Measurements from ENCODE around the gene PHLDB1. TPM values are rescaled to one million over a fixed set of nuclear protein-coding genes. Genes with fewer than 3 reads are reported as not detected.

PHLDB1 gene
- total RNA-seq, 1 donor from 2014 or later = 1.7 TPM

GRCh38 chr11:118658429-118659313 lies 51.3 kb downstream of the PHLDB1 start:
- Mint-ChIP-seq H3K27ac (no peak overlapping the region), H3K27me3 (no peaks in the 10 kb centered on the region), H3K4me1 (peaks cover 3% of the 10 kb centered on the region), H3K4me3 (no peak overlapping the region), H3K9me3 (no peaks in the 10 kb centered on the region), H3K36me3 (ENCODE audit: low read depth) (no peaks in the 10 kb centered on the region)
- intact Hi-C loops (cut with micrococcal nuclease) = loop anchor here (1.0 kb wide), 1 partner anchor 63 kb away; no protein-coding TSS in a partner anchor
- DNase-seq = no peak

- intact Hi-C loops (cut with micrococcal nuclease) = loop anchor here (1.0 kb wide), 1 partner anchor 64 kb away; no protein-coding TSS in a partner anchor
- no peaks in the 10 kb centered on the region for H3K9me3 Mint-ChIP-seq
- H3K27me3 Mint-ChIP-seq = no peaks in the 10 kb centered on the region
- H3K36me3 Mint-ChIP-seq (ENCODE audit: low read depth) = no peaks in the 10 kb centered on the region
- H3K27ac Mint-ChIP-seq = no peak overlapping the region
- DNase-seq = peak; percentile 96
- peaks cover 3% of the 10 kb centered on the region for H3K4me1 Mint-ChIP-seq
- no peak overlapping the region for H3K4me3 Mint-ChIP-seq
Observed at GRCh38 chr11:118659314-118659952, 52.0 kb downstream of the PHLDB1 start.

- no peaks in the 10 kb centered on the region for H3K36me3 Mint-ChIP-seq (ENCODE audit: low read depth)
- H3K27me3 Mint-ChIP-seq = no peaks in the 10 kb centered on the region
- H3K4me3 Mint-ChIP-seq = no peak overlapping the region
- DNase-seq = no peak
- H3K4me1 Mint-ChIP-seq = peaks cover 3% of the 10 kb centered on the region
- H3K27ac Mint-ChIP-seq = no peak overlapping the region
- H3K9me3 Mint-ChIP-seq = no peaks in the 10 kb centered on the region
- intact Hi-C loops (cut with micrococcal nuclease) = loop anchor here (1.0 kb wide), 1 partner anchor 65 kb away; no protein-coding TSS in a partner anchor
Observed at GRCh38 chr11:118659953-118660680, 52.7 kb downstream of the PHLDB1 start.

GRCh38 chr11:118660681-118661424 lies 53.4 kb downstream of the PHLDB1 start:
- Mint-ChIP-seq H3K27me3 (no peaks in the 10 kb centered on the region), H3K9me3 (no peaks in the 10 kb centered on the region), H3K4me3 (no peak overlapping the region), H3K27ac (no peak overlapping the region), H3K4me1 (peaks cover 3% of the 10 kb centered on the region), H3K36me3 (ENCODE audit: low read depth) (no peaks in the 10 kb centered on the region)
- DNase-seq = no peak
- intact Hi-C loops (cut with micrococcal nuclease) = no loop called here

- H3K27me3 Mint-ChIP-seq = no peaks in the 10 kb centered on the region
- peaks cover 5% of the 10 kb centered on the region for H3K4me1 Mint-ChIP-seq
- H3K4me3 Mint-ChIP-seq = no peak overlapping the region
- H3K36me3 Mint-ChIP-seq (ENCODE audit: low read depth) = no peaks in the 10 kb centered on the region
- no peaks in the 10 kb centered on the region for H3K9me3 Mint-ChIP-seq
- no peak overlapping the region for H3K27ac Mint-ChIP-seq
- DNase-seq = no peak
- intact Hi-C loops (cut with micrococcal nuclease) = no loop called here
Observed at GRCh38 chr11:118661425-118662301, 54.2 kb downstream of the PHLDB1 start.

- Mint-ChIP-seq H3K36me3 (ENCODE audit: low read depth) (no peaks in the 10 kb centered on the region), H3K9me3 (no peaks in the 10 kb centered on the region), H3K27me3 (no peaks in the 10 kb centered on the region), H3K4me1 (peaks cover 5% of the 10 kb centered on the region), H3K4me3 (no peak overlapping the region), H3K27ac (no peak overlapping the region)
- intact Hi-C loops (cut with micrococcal nuclease) = no loop called here
- DNase-seq = no peak
Observed at GRCh38 chr11:118662401-118663271, 55.2 kb downstream of the PHLDB1 start.

GRCh38 chr11:118663381-118663780 lies 56.0 kb downstream of the PHLDB1 start:
- Mint-ChIP-seq H3K9me3 (no peaks in the 10 kb centered on the region), H3K4me3 (no peak overlapping the region), H3K36me3 (ENCODE audit: low read depth) (no peaks in the 10 kb centered on the region), H3K4me1 (peaks cover 5% of the 10 kb centered on the region), H3K27me3 (peaks cover 2% of the 10 kb centered on the region), H3K27ac (no peak overlapping the region)
- intact Hi-C loops (cut with micrococcal nuclease) = no loop called here
- DNase-seq = no peak

- Mint-ChIP-seq H3K9me3 (no peaks in the 10 kb centered on the region), H3K4me3 (no peak overlapping the region), H3K36me3 (ENCODE audit: low read depth) (no peaks in the 10 kb centered on the region), H3K27ac (no peak overlapping the region), H3K27me3 (peaks cover 2% of the 10 kb centered on the region), H3K4me1 (peaks cover 5% of the 10 kb centered on the region)
- no peak for DNase-seq
- intact Hi-C loops (cut with micrococcal nuclease) = no loop called here
Observed at GRCh38 chr11:118663902-118664301, 56.5 kb downstream of the PHLDB1 start.

- DNase-seq = no peak
- Mint-ChIP-seq H3K27me3 (peaks cover 18% of the 10 kb centered on the region), H3K27ac (no peak overlapping the region), H3K36me3 (ENCODE audit: low read depth) (no peaks in the 10 kb centered on the region), H3K9me3 (no peaks in the 10 kb centered on the region), H3K4me1 (peaks cover 3% of the 10 kb centered on the region), H3K4me3 (no peak overlapping the region)
- intact Hi-C loops (cut with micrococcal nuclease) = no loop called here
Observed at GRCh38 chr11:118666371-118666770, 59.0 kb downstream of the PHLDB1 start.

- H3K27ac Mint-ChIP-seq = no peak overlapping the region
- intact Hi-C loops (cut with micrococcal nuclease) = no loop called here
- no peaks in the 10 kb centered on the region for H3K36me3 Mint-ChIP-seq (ENCODE audit: low read depth)
- H3K4me1 Mint-ChIP-seq = peaks cover 3% of the 10 kb centered on the region
- no peak for DNase-seq
- H3K4me3 Mint-ChIP-seq = no peak overlapping the region
- H3K27me3 Mint-ChIP-seq = peaks cover 28% of the 10 kb centered on the region
- peaks cover under 1% of the 10 kb centered on the region for H3K9me3 Mint-ChIP-seq
Observed at GRCh38 chr11:118670063-118670462, 62.6 kb downstream of the PHLDB1 start.

- Mint-ChIP-seq H3K9me3 (peaks cover 3% of the 10 kb centered on the region), H3K4me1 (peaks cover 2% of the 10 kb centered on the region), H3K27me3 (peaks cover 28% of the 10 kb centered on the region), H3K27ac (no peak overlapping the region), H3K4me3 (no peak overlapping the region), H3K36me3 (ENCODE audit: low read depth) (no peaks in the 10 kb centered on the region)
- intact Hi-C loops (cut with micrococcal nuclease) = no loop called here
- no peak for DNase-seq
Observed at GRCh38 chr11:118671254-118671653, 63.8 kb downstream of the PHLDB1 start.

- DNase-seq = no peak
- no peaks in the 10 kb centered on the region for H3K36me3 Mint-ChIP-seq (ENCODE audit: low read depth)
- peaks cover 3% of the 10 kb centered on the region for H3K9me3 Mint-ChIP-seq
- intact Hi-C loops (cut with micrococcal nuclease) = no loop called here
- no peaks in the 10 kb centered on the region for H3K4me1 Mint-ChIP-seq
- H3K4me3 Mint-ChIP-seq = no peak overlapping the region
- H3K27me3 Mint-ChIP-seq = peaks cover 28% of the 10 kb centered on the region
- no peak overlapping the region for H3K27ac Mint-ChIP-seq
Observed at GRCh38 chr11:118672846-118673245, 65.4 kb downstream of the PHLDB1 start.
